ENCODE measurements around the gene SPRTN. TPM values are rescaled to one million over a fixed set of nuclear protein-coding genes. Genes with fewer than 3 reads are reported as not detected.

The SPRTN gene
- total and polyA plus RNA-seq, 2 donors from 2014 or later, result 5.3 to 8.9 TPM

- intact Hi-C loops (cut with DNase I), result no loop called here
- Histone ChIP-seq H3K9ac (ENCODE audit: low read length in 3 of 3) (no peak overlapping the region), H3K27ac (ENCODE audit: low read depth in 2 of 2, low read length in 2 of 2) (no peak overlapping the region), H3K27me3 (ENCODE audit: control insufficient read depth, insufficient read depth, low read length) (no peaks in the 10 kb centered on the region), H3K4me3 (ENCODE audit: low read length in 3 of 3) (no peak overlapping the region), H3K36me3 (ENCODE audit: control insufficient read depth in 2 of 3, insufficient read depth in 3 of 3, low read length in 3 of 3) (no peaks in the 10 kb centered on the region), H3K9me3 (ENCODE audit: control insufficient read depth in 2 of 3, insufficient read depth in 1 of 3, low read length in 3 of 3) (no peaks in the 10 kb centered on the region), H3K4me1 (ENCODE audit: control insufficient read depth in 2 of 3, insufficient read depth in 2 of 3, low read depth in 1 of 3, low read length in 3 of 3) (peaks cover 0 to 4% (median 2%) of the 10 kb centered on the region in 3 donors)
- FAIRE-seq, result no peak
- no peak for TF ChIP-seq CTCF (IDR thresholded peaks at IDR 0.05; ENCODE audit: borderline replicate concordance, extremely low read depth, insufficient read depth)
- no peak for DNase-seq
These were observed 63.4 kb downstream of the SPRTN start for GRCh38 chr1:231401478-231401877.

GRCh38 chr1:231404318-231404717, 66.2 kb downstream of the SPRTN start:
- H3K27ac ChIP-seq (ENCODE audit: low read depth in 2 of 2, low read length in 2 of 2), result no peak overlapping the region
- H3K4me3 ChIP-seq (ENCODE audit: low read length in 3 of 3), result no peak overlapping the region
- no peak overlapping the region for H3K9ac ChIP-seq (ENCODE audit: low read length in 3 of 3)
- H3K27me3 ChIP-seq (ENCODE audit: control insufficient read depth, insufficient read depth, low read length), result no peaks in the 10 kb centered on the region
- no peaks in the 10 kb centered on the region for H3K36me3 ChIP-seq (ENCODE audit: control insufficient read depth in 2 of 3, insufficient read depth in 3 of 3, low read length in 3 of 3)
- no peak for DNase-seq
- TF ChIP-seq CTCF (IDR thresholded peaks at IDR 0.05; ENCODE audit: borderline replicate concordance, extremely low read depth, insufficient read depth), result no peak
- peaks cover 0 to 22% (median 13%) of the 10 kb centered on the region in 3 donors for H3K4me1 ChIP-seq (ENCODE audit: control insufficient read depth in 2 of 3, insufficient read depth in 2 of 3, low read depth in 1 of 3, low read length in 3 of 3)
- no peaks in the 10 kb centered on the region for H3K9me3 ChIP-seq (ENCODE audit: control insufficient read depth in 2 of 3, insufficient read depth in 1 of 3, low read length in 3 of 3)
- no peak for FAIRE-seq
- intact Hi-C loops (cut with DNase I), result no loop called here

Other genes with a start within 250 kb of the SPRTN start
- not detected for gene TRIM67, start 176.2 kb upstream of the SPRTN start, total RNA-seq
- 0.04 TPM for gene TRIM67, start 176.2 kb upstream of the SPRTN start, polyA plus RNA-seq (ENCODE audit: insufficient read depth, low read depth, low replicate concordance)
- gene GNPAT, start 97.1 kb upstream of the SPRTN start, total RNA-seq, result 31.2 TPM
- 33.7 TPM for gene GNPAT, start 97.1 kb upstream of the SPRTN start, polyA plus RNA-seq (ENCODE audit: insufficient read depth, low read depth, low replicate concordance)
- gene EXOC8, start 441 bp upstream of the SPRTN start, total RNA-seq, result 17.7 TPM
- 4.3 TPM for gene EXOC8, start 441 bp upstream of the SPRTN start, polyA plus RNA-seq (ENCODE audit: insufficient read depth, low read depth, low replicate concordance)
- gene EGLN1, start 84.0 kb downstream of the SPRTN start, total RNA-seq, result 38.8 TPM
- gene EGLN1, start 84.0 kb downstream of the SPRTN start, polyA plus RNA-seq (ENCODE audit: insufficient read depth, low read depth, low replicate concordance), result 12.2 TPM
- gene TSNAX, start 190.4 kb downstream of the SPRTN start, total RNA-seq, result 42.3 TPM
- 27.1 TPM for gene TSNAX, start 190.4 kb downstream of the SPRTN start, polyA plus RNA-seq (ENCODE audit: insufficient read depth, low read depth, low replicate concordance)

Measured in kidney (tissue), 14 donors.